Measurements from ENCODE around the gene ESCO1.
"Not testable (repeated sequence)": the region's sequence is repeated elsewhere in the genome, so short reads cannot be mapped to it uniquely, and the experiment has no call there.

The ESCO1 gene, protein sequence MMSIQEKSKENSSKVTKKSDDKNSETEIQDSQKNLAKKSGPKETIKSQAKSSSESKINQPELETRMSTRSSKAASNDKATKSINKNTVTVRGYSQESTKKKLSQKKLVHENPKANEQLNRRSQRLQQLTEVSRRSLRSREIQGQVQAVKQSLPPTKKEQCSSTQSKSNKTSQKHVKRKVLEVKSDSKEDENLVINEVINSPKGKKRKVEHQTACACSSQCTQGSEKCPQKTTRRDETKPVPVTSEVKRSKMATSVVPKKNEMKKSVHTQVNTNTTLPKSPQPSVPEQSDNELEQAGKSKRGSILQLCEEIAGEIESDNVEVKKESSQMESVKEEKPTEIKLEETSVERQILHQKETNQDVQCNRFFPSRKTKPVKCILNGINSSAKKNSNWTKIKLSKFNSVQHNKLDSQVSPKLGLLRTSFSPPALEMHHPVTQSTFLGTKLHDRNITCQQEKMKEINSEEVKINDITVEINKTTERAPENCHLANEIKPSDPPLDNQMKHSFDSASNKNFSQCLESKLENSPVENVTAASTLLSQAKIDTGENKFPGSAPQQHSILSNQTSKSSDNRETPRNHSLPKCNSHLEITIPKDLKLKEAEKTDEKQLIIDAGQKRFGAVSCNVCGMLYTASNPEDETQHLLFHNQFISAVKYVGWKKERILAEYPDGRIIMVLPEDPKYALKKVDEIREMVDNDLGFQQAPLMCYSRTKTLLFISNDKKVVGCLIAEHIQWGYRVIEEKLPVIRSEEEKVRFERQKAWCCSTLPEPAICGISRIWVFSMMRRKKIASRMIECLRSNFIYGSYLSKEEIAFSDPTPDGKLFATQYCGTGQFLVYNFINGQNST

DNA sequence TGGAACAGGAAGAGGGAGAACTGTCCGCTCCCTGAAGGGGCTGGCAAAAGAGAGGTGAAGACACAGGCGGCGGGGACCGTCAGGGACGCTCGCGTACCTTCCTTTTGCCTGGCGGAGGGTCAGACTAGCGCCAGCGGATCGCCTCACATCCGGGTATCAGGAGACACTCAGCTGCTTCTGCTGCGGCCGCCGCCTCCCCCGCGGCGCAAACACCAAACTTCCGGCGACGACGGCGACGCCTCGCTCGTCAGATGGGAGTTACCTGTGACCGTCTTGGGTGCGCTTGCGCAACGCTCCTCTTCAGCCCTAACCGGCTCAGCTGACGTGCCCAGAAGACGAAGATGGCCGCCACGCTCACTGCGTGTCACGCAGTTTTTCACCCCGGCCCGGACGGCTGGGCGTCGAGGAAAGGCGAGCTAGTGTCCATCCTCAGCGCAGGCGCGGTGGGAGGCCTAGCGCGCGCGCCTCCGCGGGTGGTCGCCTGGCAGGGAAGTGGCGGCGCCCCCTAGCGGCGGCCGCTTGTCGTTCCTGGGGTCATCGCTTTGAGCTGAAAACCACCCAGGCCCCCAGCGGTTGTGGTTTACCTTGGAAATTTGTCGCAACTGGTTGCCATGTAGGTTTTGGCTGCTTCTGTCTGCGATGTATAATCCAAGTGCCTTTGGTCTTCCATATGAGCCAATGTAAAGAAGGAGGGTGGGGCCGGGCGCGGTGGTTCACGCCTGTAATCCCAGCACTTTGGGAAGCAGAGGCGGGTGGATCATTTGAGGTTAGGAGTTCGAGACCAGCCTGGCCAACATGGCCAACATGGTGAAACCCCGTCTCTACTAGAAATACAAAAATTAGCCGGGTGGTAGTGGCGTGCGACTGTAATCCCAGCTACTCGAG lies at the start of gene ESCO1:
ESCO1 (minus strand) TSS at position 179 of the 885 bp plus-strand sequence. CDS start 25,861 bp downstream, outside the sequence.
- DNase-seq = peak; percentile 97

DNA sequence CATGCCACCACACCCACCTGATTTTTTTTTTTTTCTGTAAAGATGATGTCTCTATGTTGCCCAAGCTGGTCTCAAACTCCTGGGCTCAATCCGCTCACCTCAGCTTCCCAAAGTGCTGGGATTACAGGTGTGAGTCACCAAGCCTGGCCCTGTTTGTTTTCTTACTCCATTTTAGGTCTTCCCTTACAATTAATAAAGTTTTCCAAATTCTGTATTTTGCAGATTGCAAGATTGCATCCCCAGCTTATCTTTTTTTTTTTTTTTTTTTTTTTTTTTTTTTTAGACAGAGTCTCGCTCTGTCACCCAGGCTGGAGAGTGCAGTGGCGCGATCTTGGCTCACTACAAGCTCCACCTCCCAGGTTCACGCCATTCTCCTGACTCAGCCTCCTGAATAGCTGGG lies 39.9 kb upstream of the ESCO1 start:
- not testable (repeated sequence) for DNase-seq

DNA sequence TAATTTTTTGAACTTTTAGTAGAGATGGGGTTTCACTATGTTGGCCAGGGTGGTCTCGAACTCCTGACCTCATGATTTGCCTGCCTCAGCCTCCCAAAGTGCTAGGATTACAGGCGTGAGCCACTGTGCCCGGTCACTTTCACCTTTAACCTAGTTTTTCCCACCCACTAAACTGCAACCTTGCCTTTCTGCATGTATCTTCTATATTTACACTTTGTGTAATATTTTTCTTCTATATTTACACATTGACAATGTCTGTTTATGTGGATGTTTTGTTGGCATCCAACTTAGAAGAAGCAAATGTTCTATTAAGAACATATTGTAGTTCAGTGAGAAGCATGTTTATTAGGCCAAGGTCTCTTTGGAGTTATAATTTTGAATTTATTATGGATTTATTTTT lies 38.3 kb upstream of the ESCO1 start:
- no peak for DNase-seq

DNA sequence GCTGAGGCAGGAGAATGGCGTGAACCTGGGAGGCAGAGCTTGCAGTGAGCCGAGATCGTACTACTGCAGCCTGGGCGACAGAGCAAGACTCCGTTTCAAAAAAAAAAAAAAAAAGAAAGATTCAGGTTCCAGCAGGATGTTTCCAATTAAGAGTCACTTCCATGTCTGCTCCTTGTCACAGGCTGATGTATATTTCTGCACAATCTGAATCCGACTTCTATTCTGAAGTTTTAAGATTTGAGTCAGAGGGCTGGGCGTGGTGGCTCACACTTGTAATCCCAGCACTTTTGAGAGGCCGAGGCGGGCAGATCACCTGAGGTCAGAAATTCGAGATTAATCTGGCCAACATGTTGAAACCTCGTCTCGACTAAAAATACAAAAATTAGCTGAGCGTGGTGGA lies 36.3 kb upstream of the ESCO1 start:
- DNase-seq = no peak

DNA sequence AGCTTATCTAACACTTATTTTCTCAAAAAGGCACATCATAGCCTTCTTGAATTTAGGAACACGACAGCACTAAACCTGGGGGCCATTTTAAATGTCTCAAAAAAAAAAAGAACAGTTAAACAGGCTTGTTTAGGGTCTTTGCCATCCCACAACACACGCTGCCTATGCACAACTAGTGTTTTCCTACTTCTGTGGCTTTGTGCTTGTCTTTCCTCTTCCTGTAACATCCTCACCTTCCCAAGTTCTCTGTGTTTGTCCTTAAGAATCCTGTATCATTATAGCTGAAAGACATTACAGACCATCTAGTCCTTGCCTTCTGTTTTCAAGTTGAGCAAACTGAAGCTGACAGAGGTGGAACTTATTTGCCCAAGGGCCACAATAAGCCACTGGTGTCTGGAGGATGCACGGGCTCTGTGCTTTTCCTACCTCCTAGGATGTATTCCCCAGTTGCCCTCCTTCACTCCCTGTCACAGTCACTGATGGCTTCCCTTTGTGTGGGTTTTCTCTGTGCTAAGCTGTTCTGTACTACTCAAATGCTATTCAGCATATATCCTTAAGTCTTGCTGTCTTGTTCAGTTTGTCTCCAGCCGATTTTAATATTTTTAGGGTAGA lies 34.2 kb upstream of the ESCO1 start:
- no peak for DNase-seq

DNA sequence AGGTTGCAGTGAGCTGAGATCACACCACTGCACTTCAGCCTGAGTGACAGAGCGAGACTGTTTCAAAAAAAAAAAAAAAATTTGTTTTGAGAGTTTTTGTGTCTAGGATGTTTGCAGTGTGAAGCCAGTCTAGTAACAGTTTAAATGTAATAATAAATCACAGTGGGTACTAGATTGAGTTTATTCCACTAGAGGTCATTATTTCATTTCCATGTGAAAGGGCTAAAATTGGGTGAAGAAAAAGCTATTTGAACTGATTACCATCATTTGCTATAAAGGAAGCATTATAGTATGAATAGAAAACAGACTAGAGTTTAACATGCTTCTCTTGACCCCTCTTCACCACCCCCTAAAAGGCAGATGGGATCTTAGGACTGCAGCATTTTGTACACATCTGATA lies 31.9 kb upstream of the ESCO1 start:
- no peak for DNase-seq

DNA sequence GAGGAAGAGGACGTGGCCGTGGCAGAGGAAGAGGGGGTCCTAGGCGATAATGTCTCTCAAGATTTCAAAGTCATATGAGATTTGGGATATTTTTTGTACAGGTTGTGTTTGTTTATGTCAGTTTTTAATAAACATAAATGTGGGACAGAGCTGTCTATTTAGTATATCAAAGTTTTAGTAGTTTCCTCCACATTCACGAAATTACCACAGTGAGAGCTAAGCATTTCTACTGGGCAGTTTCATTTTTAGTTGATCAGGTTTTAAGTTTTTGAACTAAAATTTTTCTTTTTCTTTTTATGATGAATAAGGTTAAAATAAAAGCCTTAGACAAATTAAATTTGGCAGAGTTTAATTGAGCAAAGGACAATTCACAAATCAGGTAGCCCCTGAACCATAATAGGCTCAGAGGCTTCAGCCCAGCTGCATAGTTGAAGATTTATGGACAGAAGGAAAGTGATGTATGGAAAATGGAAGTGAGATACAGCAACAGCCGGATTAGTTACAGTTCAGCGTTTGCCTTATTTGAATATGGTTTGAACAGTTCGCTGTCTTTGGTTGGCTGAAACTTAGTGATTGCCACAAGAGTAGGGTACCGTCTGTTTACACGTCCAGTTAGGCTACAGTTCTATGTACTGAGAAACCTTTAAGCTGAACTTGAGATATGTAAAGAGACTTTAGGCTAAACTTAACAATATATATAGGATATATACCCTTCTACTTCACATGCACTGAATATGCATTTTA lies 28.8 kb upstream of the ESCO1 start:
- no peak for DNase-seq

DNA sequence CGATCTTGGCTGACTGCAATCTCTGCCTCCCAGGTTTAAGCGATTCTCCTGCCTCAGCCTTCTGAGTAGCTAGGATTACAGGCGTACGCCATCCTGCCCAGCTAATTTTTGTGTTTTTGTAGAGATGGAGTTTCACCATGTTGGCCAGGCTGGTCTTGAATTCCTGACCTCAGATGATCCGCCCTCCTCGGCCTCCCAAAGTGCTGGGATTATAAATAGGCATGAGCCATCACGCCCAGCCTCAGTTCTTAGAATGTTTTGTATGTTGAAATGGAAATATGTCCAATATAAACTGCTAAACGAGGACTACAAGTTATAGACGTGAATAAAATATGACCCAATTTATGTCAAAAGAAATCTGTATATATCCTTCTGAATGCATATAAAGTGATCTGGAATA lies 21.1 kb upstream of the ESCO1 start:
- not testable (repeated sequence) for DNase-seq

DNA sequence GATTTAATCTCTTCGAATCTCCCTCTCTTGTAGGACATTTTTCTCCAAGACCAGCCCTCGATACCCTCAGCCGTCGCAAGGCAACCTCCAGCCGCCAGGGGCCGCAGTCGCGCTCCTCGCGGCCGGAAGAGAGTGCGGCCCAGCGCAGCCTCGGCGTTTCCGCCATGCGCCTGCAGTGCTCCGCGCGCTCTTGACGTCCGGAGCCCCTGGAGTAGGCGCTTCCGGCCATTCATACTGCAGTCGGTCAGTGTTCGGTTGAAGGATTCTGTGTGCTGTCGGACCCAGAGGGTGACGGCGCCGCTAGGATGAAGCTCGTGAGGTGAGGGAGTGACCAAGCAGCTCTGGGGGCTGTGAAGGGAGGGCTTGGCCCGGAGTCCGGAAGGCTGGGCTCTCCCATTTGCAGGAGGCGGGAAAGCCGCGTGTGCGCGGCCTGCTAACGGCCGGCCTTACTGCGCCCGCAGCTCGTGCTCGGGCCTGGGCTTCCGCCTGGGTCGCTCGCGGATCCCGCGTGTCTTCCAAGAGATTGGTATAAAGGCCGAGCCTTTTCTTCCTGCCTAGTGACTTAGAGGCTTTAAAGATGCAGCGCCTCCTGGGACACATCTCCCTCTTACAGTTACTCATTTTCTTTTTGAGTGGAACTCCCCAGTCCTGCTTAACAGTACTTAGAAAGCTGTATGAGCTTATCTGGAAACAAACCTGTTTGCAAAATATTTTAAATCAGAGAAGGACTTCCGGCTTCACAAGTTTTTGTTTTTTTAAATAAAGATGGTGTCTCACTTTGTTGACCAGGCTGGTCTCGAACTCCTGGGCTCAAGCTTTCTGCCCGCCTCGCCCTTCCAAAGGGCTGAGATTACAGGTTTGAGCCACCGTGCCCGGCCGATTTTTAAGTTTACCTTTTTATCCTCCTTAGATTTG lies 11.9 kb upstream of the ESCO1 start, which contains the start of gene SNRPD1:
SNRPD1 (plus strand) TSS at position 190 of the 915 bp plus-strand sequence; CDS start at position 306, 116 bp downstream.
- peak; percentile 87 for DNase-seq

DNA sequence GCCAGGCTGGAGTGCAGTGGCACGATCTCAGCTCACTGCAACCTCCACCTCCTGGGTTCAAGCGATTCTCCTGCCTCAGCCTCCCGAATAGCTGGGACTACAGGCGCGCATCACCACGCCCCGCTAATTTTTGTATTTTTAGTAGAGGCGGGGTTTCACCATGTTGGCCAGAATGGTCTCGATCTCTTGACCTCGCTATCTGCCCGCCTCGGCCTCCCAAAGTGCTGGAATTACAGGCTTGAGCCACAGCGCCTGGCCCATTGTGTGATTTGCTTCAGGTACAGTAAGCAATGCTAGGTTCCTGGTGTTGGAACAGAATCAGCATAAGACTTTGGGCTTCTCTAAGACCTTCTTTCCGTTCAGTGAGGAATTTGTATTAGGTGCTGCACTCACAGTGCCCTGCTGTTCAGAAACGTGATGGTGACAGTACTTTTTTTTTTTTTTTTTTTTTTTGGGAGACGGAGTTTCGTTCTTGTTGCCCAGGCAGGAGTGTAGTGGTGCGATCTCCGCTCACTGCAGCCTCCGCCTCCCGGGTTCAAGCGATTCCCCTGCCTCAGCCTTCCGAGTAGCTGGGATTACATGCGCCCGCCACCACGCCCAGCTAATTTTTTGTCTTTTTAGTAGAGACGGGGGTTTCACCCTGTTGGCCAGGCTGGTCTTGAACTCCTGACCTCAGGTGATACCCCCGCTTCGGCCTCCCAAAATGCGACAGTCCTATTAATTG lies 11.1 kb upstream of the ESCO1 start:
- not testable (repeated sequence) for DNase-seq

DNA sequence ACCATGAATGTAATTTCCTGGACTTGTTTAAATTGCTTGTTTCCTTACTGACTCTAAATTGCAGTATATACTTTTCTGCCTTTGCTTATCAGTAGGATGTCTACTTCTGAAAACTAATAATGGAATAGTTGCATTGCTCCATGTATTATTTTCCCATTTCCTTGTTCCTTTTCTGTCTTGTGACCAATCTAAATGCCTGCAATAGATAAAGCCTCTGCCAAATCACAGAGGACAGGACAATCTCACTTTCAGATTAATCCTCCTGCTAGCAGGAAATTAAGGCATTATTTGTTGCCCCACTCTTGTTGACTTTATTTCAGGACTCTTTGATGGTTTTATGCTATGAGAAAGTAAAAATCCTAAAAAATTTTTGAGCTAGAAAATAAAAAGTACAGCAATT lies 4.7 kb upstream of the ESCO1 start:
- no peak for DNase-seq

DNA sequence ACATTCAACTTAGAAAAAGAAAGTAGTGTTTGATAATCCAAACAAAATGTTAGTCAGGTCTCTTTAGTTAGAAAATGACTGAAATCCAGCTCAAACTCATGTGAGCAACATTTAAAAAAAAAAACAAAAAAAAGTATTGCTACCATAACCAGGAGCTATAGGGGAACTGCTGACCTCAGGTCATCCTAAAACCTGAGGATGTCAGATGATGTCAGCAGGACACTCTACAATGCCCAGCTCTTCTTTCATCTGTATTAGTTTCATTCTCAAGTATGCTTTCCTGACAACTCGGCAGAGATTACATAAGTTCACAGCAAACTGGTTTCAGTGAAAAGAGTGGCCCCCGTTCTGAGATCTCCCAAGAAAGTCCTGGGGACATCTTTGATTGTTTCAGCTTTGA lies 4.2 kb upstream of the ESCO1 start:
- DNase-seq = no peak

DNA sequence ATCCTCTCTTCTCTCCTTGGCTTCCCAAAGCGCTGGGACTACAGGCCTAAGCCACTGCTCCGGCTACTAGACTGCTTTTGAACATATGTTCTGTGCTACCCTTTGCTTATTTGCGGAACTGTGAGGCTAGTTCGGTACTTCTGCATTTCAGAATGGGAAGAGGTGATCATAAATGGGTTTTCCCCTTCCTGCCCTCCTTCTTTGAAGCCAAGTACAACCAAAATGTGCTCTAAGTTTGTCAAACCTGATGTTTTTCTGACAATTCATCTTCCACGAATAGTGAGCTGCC lies 1.7 kb upstream of the ESCO1 start:
- peak; percentile 22 for DNase-seq

DNA sequence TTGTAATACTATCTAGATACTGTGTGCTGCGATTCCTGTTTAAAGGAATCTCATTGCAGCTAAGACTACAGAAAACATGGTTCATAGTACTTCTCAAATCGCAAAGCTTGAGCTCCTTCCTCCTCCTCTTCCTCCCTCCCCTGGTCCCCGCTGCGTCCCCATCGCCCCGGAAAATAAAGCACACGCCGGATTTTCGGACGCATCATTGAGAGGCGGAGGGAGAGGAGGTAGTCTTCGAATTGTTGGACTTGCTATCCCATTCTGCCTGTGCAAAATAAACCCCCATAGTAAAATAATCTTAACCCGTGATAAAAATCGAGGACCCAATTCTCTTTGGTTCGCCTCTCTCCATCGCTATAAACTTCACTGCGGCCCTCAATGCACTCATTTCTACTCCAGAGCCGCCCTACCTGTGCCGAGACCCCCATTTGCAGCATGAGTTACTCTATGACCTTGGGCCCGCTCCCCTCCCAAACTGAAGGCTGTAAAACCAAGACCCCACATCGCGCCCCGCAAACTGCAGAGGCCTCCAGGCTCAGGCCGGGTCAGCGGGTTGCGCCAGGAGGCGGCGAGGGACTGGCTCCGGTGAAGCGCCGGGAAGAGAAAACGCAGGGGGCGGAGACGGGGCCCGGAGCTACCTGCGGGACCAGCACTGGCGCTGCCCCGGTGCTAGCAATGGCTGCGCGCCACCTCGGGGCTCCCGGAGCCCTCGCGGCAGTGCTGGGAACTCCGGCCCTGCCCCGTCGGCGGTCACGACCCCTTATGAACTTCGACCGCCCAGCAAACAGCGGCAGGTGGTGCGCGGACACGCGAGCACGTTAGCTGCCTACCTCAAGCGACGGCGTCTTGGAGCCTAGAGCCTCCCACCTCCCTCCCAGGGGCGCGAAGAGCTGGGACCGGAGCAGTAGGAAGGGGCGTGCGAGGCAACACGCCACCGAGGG lies 649 bp downstream of the ESCO1 start:
- peak; percentile 21 for DNase-seq

DNA sequence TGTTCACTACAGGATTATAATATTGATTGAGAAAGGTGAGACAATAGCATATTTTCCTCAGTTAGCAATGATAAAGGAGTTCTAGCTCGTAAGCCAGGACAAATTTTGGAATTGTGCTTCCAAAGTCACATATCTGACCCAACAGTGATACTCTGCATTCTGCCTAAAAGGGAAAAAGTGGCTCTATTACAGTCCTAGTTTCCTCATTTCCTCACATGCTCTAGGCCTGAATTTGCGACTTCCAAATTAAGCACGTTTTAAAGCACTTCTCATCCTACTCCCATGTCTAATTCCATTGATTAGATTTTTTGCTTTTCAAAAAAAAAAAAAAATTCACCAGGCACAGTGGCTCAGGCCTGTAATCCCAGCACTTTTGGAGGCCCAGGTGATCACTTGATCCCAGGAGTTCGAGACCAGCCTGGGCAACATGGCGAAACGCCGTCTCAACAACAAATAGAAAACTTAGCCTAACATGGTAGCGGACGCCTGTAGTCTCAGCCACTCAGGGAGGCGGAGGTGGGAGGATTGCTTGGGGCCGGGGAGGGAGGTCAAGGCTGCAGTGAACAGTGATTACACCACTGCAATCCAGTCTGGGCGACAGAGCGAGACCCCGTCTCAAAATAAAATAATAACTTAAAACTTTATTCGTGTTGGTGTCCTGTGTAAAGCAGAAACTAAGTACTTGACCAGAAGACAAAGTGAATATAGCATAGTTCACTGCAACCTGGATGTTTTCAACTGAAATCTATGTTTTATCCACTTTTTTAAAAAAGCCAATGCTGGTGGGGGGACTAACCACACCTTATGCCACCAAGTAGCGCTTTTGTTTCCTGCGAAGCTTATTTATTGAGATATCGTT lies 1.5 kb downstream of the ESCO1 start:
- no peak for DNase-seq

DNA sequence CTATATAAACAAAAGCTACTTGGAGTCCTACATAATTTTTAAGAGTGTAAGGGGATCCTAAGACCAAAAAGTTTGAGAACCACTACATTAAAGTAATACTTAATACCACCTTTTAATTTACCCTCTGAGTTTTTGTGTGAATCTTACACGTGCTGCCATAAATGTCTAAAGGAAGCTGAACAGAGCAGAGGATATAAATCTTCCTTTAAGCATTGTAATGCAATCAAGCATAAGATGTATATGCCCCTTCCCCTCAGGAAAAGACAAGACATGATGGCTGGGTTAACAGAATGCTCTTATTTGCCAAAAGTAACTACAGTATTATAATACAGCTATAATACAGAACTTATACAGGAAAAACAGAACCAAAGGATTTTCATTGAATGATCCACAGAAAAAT lies 2.9 kb downstream of the ESCO1 start:
- no peak for DNase-seq

DNA sequence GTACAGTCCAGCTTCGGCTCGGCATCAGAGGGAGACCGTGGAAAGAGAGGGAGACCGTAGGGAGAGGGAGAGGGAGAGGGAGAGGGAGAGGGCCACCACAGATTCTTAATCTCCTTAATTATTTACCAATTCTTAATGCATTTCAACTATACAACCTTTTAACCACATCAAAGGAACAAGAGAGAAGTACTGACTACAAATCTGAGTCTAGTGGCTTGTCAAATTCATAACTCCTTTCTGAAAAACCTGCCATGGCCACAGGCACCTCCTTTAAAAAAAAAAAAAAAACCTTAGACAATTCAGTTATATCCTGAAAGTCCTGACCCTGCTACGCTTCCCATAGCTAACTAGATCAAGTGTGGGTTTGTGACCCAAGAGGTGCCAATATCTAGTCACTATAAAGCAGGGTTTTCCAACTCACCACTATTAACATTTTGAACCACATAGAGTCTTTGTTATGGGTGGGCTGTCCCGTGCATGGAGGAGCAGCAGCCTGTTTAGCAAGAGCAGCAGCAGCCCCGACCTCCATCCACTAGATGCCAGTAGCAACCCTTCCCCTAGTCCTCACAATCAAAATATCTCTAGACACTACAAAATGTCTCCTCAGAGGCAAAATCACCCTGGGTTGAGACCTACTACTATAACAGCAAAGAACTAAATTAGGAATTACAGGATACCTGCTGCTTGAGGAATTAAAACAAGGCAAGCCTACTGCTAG lies 6.8 kb downstream of the ESCO1 start:
- DNase-seq = no peak
